HCT116 (cell line): ENCODE measurements around the gene ZNF595. TPM values are rescaled to one million over a fixed set of nuclear protein-coding genes. Genes with fewer than 3 reads are reported as not detected.

Source experiments
- ATAC-seq: fragments of 200-7000 bp; cut with Tn5 transposase; 2 replicates; pipeline ENCODE4 v1.9.1; 2020; ENCODE audit warnings: mild to moderate bottlenecking, moderate library complexity
- BruUV-seq: library from RNA; stranded (reverse); fragments of 400-500 nt; replicated peaks from 2 replicates; lab custom pipeline; 2021; lab: Mats Ljungman, UMichigan
- CTCF ChIA-PET: fragments of 300-600 bp; sonication (Branson Sonifier 250); formaldehyde crosslinking; loops from one replicate; lab custom pipeline; 2021; ENCODE audit warnings: antibody characterized with exemption; lab: Charles Lee
- POLR2A ChIA-PET: fragments of 300-600, 350-600 bp; sonication (Branson Sonifier 250); formaldehyde crosslinking; loops from one replicate; lab custom pipeline; 2021; ENCODE audit warnings: antibody characterized with exemption; lab: Charles Lee
- RAD21 ChIA-PET, 2 experiments: fragments of 300-600 bp; sonication (Branson Sonifier 250); formaldehyde crosslinking; loops; one replicate each; lab custom pipeline; 2023; ENCODE audit warnings: low total read pairs in 2 of 2; ENCODE audit not compliant: uncharacterized antibody in 2 of 2, unreplicated experiment in 2 of 2, low non-redundant PET in 1 of 2; lab: Charles Lee
- DNase-seq: peaks from one replicate; pipeline ENCODE4 v3.0.0-alpha.2; 2010; ENCODE audit warnings: low read depth, low spot score
- H2AFZ ChIP-seq: fragments of 200-600 bp; shearing (Covaris generic), sonication (generic); 2 replicates; pipeline ENCODE4 v1.6.1; 2017; ENCODE audit warnings: low read depth, mixed run types, mixed read lengths, antibody characterized with exemption, low read length; ENCODE audit not compliant: poor library complexity, severe bottlenecking
- H3K27ac ChIP-seq: 2 replicates; pipeline ENCODE4 v1.5.1; 2012; ENCODE audit warnings: low read depth, low read length
- H3K27me3 ChIP-seq: fragments of 200-600 bp; sonication (generic); 2 replicates; pipeline ENCODE4 v1.6.1; 2016; ENCODE audit warnings: mixed run types, low read length, mixed read lengths; ENCODE audit not compliant: insufficient read depth
- H3K36me3 ChIP-seq, 2 experiments: fragments of 200-500 bp in 1 of 2; fragments of 200-600 bp in 1 of 2; sonication (Bioruptor generic) in 1 of 2; sonication (generic) in 1 of 2; 2 replicates each; pipeline versions ENCODE4 v1.5.1 to v1.6.1; 2014 to 2016; ENCODE audit warnings: low read length in 2 of 2, inconsistent platforms in 1 of 2, mixed read lengths in 1 of 2, mixed run types in 1 of 2; ENCODE audit not compliant: insufficient read depth in 2 of 2, control insufficient read depth in 1 of 2
- H3K4me1 ChIP-seq, 2 experiments: fragments of 200-600 bp in 1 of 2; sonication (generic) in 1 of 2; 2 replicates each; pipeline versions ENCODE4 v1.5.1 to v1.6.1; 2012 to 2017; ENCODE audit warnings: low read length in 2 of 2, inconsistent platforms in 1 of 2, mild to moderate bottlenecking in 1 of 2, mixed read lengths in 1 of 2, mixed run types in 1 of 2, moderate library complexity in 1 of 2; ENCODE audit not compliant: insufficient read depth in 2 of 2, control insufficient read depth in 1 of 2
- H3K4me2 ChIP-seq: fragments of 200-600 bp; sonication (generic); 2 replicates; pipeline ENCODE4 v1.6.1; 2017; ENCODE audit warnings: mixed run types, low read length, mixed read lengths
- H3K4me3 ChIP-seq, 2 experiments: fragments of 200-600 bp in 1 of 2; sonication (generic) in 1 of 2; replicated peaks in 1 of 2; 2 replicates each; pipeline ENCODE4 v1.5.1; 2011 to 2016; ENCODE audit warnings: low read length in 2 of 2, control low read depth in 1 of 2, low read depth in 1 of 2, mild to moderate bottlenecking in 1 of 2, mixed read lengths in 1 of 2, mixed run types in 1 of 2
- H3K79me2 ChIP-seq: fragments of 200-600 bp; sonication (generic); 2 replicates; pipeline ENCODE4 v1.6.1; 2017; ENCODE audit warnings: mild to moderate bottlenecking, mixed run types, low read length, moderate library complexity, mixed read lengths; ENCODE audit not compliant: insufficient read depth
- H3K9ac ChIP-seq: fragments of 200-600 bp; sonication (generic); 2 replicates; pipeline ENCODE4 v1.6.1; 2016; ENCODE audit warnings: low read length, mixed read lengths
- H3K9me2 ChIP-seq: fragments of 200-600 bp; sonication (generic), shearing (Covaris generic); 2 replicates; pipeline ENCODE4 v1.6.1; 2017; ENCODE audit warnings: mixed run types, mild to moderate bottlenecking, moderate library complexity; ENCODE audit not compliant: insufficient read depth
- H3K9me3 ChIP-seq, 2 experiments: fragments of 200-500 bp in 1 of 2; fragments of 200-600 bp in 1 of 2; sonication (Bioruptor generic) in 1 of 2; sonication (generic) in 1 of 2; 2 replicates each; pipeline ENCODE4 v1.6.1; 2014 to 2017; ENCODE audit warnings: low read length in 2 of 2, mixed read lengths in 2 of 2, inconsistent platforms in 1 of 2, low read depth in 1 of 2, mild to moderate bottlenecking in 1 of 2, mixed run types in 1 of 2, moderate library complexity in 1 of 2; ENCODE audit not compliant: control insufficient read depth in 1 of 2, insufficient read depth in 1 of 2
- H4K20me1 ChIP-seq: fragments of 200-600 bp; sonication (generic), shearing (Covaris generic); 2 replicates; pipeline ENCODE4 v1.6.1; 2017; ENCODE audit warnings: mixed run types, mild to moderate bottlenecking, moderate library complexity; ENCODE audit not compliant: insufficient read depth
- CEBPB ChIP-seq: IDR thresholded peaks from 2 replicates; pipeline ENCODE4 v1.6.1; 2012; ENCODE audit warnings: low read depth
- ELF1 ChIP-seq: IDR thresholded peaks from 2 replicates; pipeline ENCODE4 v1.6.1; 2012; ENCODE audit warnings: low read depth, borderline replicate concordance
- RAD21 ChIP-seq: IDR thresholded peaks from 2 replicates; pipeline ENCODE4 v1.6.1; 2012; ENCODE audit warnings: low read depth, mild to moderate bottlenecking
- SIN3A ChIP-seq: IDR thresholded peaks from 2 replicates; pipeline ENCODE4 v1.6.1; 2012; ENCODE audit warnings: low read depth
- SRF ChIP-seq: IDR thresholded peaks from 2 replicates; pipeline ENCODE4 v1.6.1; 2012; ENCODE audit warnings: low read depth
- ZFX ChIP-seq: fragments of 450-650 bp; IDR thresholded peaks from 2 replicates; pipeline ENCODE4 v1.6.1; 2017
- intact Hi-C: fragments of 100-400 bp; cut with micrococcal nuclease; formaldehyde crosslinking; loops from 2 replicates; pipeline ENCODE4 v1.10.0; 2022
- total RNA-seq: library from RNA; stranded (reverse); gene quantifications from one replicate; pipeline ENCODE4 v1.2.1, GENCODE V29; 2021; ENCODE audit not compliant: unreplicated experiment
- TF ChIP-seq, protein P1 (sequence below): IDR thresholded peaks from 2 replicates; pipeline ENCODE4 v1.6.1; 2012; ENCODE audit warnings: low read depth
- TF ChIP-seq, protein P2 (sequence below): IDR thresholded peaks from 2 replicates; pipeline ENCODE4 v1.6.1; 2012

The ZNF595 gene
- total RNA-seq, 1 experiment from 2014 or later = 4.0 TPM

DNA sequence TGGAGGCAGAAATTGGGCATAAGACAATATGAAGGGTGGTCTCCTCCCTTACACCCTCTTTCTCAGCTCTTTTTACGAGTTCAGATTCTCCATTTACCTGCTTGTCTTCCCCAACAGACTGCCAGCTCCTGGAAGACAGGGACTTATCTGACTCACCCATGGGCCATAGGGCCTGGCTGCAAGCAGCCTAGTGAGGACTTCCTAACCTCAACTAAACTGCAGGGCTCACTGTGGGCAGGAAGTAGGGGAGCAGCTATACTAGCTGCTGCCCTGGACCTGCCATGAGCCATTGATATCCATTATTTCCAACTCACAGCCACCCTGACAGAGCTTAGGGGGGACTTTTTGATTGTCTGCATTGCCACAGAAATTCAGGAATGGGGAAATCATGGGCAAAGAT lies 59.6 kb downstream of the ZNF595 start:
- Histone ChIP-seq H3K27ac (no peak overlapping the region), H3K9ac (no peak overlapping the region), H4K20me1 (no peaks in the 10 kb centered on the region), H3K4me3 (no peak overlapping the region), H3K36me3 (no peaks in the 10 kb centered on the region), H3K9me2 (no peaks in the 10 kb centered on the region), H3K4me1 (no peaks in the 10 kb centered on the region), H3K79me2 (no peaks in the 10 kb centered on the region), H3K27me3 (no peaks in the 10 kb centered on the region), H3K4me2 (no peak overlapping the region), H3K9me3 (peaks cover 9 to 14% of the 10 kb centered on the region in 2 experiments; a peak in 2 of 4 replicates), H2AFZ (no peak overlapping the region)
- POLR2A ChIA-PET = no interaction called here
- no peak for TF ChIP-seq ELF1
- no peak for TF ChIP-seq SIN3A
- no peak for TF ChIP-seq SRF
- TF ChIP-seq, protein P1, sequence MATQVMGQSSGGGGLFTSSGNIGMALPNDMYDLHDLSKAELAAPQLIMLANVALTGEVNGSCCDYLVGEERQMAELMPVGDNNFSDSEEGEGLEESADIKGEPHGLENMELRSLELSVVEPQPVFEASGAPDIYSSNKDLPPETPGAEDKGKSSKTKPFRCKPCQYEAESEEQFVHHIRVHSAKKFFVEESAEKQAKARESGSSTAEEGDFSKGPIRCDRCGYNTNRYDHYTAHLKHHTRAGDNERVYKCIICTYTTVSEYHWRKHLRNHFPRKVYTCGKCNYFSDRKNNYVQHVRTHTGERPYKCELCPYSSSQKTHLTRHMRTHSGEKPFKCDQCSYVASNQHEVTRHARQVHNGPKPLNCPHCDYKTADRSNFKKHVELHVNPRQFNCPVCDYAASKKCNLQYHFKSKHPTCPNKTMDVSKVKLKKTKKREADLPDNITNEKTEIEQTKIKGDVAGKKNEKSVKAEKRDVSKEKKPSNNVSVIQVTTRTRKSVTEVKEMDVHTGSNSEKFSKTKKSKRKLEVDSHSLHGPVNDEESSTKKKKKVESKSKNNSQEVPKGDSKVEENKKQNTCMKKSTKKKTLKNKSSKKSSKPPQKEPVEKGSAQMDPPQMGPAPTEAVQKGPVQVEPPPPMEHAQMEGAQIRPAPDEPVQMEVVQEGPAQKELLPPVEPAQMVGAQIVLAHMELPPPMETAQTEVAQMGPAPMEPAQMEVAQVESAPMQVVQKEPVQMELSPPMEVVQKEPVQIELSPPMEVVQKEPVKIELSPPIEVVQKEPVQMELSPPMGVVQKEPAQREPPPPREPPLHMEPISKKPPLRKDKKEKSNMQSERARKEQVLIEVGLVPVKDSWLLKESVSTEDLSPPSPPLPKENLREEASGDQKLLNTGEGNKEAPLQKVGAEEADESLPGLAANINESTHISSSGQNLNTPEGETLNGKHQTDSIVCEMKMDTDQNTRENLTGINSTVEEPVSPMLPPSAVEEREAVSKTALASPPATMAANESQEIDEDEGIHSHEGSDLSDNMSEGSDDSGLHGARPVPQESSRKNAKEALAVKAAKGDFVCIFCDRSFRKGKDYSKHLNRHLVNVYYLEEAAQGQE = no peak
- TF ChIP-seq ZFX = no peak
- TF ChIP-seq CEBPB = no peak
- no peak for TF ChIP-seq RAD21
- TF ChIP-seq, protein P2, sequence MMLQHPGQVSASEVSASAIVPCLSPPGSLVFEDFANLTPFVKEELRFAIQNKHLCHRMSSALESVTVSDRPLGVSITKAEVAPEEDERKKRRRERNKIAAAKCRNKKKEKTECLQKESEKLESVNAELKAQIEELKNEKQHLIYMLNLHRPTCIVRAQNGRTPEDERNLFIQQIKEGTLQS = no peak
- no TSS peak for BruUV-seq
- ATAC-seq = no peak
- intact Hi-C loops = no loop called here
- RAD21 ChIA-PET = no interaction called here
- CTCF ChIA-PET = no interaction called here
- DNase-seq = no peak
